Right forelimb (tissue), 1 donor: Measurements from ENCODE around the gene RAB11FIP3.

Source experiments
- DNase-seq: peaks from one replicate; pipeline ENCODE4 v3.0.0-alpha.2; 2018

RAB11FIP3 gene

DNA sequence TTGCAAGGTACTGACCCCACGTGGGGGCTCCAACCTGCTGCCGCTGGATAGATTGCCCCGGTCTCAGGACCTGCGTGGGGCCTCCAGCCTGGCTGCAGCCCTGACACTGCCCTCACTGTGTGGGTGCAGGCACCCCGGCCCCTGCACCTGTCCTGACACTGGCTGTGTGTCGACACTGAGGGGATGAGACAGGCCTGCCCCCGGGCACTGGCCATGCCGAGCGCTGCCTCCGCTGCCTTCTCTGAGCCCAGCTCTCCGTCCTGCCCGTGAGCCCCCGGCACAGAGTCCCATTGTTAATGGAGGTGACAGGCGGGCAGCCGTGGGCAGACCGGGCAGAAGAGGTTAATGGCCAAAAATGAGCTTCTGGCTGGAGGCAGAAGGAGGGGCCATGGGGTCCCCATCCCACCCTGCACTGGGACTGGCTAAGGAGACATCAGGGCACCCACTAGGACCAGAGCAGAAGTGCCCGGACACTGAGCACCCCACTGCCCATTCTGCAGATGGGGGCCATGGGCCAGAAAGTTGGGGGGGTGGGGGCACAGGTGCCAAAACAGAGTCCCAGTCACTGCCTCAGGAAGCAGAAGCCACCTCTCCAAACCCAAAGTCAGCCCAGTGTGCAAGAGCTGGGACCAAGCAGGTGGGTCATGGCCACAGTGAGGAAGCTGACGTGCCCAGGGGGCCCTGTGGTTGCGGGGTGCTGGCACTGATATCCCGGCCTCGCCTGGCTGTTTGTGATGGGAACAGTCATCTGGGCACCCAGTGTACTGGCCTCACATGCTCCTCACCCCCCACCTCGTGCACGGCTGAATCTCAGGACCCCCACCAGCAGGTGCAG is 132.2 kb downstream of the RAB11FIP3 start:
- DNase-seq: no peak

- no peak for DNase-seq
Observed at GRCh38 chr16:558298-559020, 133.0 kb downstream of the RAB11FIP3 start.

DNA sequence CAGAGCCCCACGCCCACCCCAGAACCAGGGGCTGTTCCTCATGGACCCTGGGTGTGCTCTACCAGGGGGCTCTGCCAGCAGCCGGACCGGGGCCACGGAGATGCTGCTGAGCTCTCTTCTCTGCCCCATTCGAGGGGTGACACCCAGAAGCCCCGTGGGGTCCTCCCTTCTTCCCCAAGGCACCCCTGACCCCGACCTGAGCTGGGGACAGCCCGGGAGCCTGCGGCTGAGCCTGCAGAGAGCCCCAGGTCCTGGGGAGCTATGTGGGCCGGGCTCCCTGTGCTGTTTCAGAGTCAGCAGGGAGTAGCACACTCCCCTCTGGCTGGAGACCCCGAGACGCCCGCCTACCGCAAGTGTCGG is 133.6 kb downstream of the RAB11FIP3 start:
- no peak for DNase-seq

DNA sequence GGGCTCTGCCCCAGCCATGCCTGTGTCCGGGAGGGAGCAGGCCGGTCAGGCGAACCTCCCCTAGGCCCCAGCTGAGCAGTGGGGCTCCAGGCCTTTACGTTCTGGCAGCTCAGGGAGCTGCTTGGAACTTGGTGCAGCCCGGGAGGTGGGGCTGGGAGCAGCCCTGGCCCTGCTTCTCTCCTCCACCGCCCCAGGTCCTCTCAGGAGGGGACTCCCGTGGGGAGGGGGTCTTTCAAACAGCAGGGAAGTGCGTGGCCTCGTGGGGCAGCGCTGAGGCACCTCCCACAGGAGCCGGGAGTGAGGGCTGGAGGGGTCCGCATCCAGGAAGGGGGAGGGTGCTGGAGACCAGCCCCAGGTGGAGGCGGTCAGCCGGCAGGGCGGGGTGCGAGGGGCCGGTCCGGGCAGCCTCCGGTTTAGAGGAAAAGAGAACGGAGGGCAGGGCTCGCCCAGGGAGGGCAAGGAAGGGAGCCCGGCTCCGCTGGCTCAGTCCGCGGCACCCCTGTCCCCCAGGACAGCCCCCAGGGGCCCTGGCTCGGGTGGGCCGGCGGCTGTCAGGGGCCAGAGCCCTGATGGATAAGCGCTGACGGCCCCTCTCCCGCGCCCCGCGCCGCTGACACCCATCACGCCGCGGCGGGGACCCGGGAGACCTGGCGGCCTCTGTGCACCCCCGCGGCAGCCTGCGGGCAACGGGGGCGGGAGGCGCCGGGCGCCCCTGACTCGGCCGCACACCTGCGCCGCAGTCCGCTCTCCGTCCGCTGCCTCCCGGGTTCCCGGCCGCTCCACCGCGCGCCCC is 134.2 kb downstream of the RAB11FIP3 start:
- no peak for DNase-seq

- no peak for DNase-seq
Observed at GRCh38 chr16:560204-560700, 134.8 kb downstream of the RAB11FIP3 start, which contains the start of gene PRR35. PRR35 (plus strand) TSS chr16:560394; CDS start chr16:563295, 2,901 bp downstream.

- DNase-seq: no peak
Observed at GRCh38 chr16:560701-561412, 135.4 kb downstream of the RAB11FIP3 start.

DNA sequence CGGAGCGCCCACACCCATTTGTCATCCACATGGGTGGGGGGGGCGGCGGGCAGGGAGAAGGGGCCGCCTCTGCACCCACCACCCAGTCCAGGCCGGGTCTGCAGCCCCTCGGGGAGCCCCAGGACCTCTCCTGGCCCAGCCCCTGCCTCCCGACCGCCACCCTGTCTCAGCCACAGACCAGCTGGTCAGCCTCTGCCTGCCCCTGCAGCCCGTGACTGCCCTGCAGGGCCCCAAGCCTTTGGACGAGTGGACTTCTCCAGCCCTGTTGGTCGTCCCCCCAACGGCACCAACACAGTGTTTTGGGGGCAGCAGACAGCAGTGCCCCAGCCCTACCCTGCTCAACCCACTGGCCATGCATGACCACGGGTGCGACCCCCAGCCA is 136.0 kb downstream of the RAB11FIP3 start:
- DNase-seq: no peak

DNA sequence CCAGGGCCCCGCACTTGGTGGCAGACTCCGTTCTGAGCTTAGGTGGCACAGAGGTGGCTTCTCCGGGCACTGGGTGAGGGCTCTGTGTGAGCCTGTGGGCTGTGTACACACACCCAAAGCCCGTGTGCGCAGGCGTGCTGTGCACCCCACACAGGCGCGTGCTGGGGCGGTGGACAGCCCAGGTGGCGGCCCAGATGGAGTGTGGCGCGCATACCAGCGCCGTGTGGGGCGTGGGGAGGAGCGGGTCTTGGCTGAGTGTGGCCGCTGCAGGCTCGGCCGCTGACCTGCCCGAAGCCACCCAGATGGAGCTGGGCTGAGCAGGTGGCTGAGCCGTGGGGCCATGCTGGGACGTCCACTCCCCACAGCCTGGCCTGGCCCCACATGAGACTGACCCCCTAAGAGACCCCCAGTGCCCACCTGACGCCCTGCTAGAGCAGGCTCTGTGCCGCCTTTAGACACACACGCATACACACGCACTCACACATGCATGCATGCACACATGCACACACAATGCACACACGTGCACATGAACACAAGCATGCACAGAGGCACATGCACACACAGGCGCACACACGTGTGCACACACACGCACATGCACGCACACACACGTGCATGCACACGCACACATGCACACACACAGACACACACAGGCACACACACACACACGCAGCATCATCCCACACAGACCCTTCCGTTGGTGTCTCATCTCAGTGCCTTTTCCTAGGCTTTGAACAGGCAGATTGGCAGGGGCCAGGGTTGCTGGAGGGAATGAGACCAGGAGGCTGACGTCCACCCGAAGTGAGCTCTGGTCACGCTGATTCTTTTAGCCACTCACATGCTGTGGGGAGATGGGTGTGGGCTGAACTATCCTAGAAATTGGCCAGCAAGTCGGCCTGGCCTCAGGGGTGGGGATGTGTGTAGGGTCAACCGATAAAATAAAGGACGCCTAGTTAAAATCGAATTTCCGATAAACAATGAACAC is 136.8 kb downstream of the RAB11FIP3 start:
- no peak for DNase-seq

DNA sequence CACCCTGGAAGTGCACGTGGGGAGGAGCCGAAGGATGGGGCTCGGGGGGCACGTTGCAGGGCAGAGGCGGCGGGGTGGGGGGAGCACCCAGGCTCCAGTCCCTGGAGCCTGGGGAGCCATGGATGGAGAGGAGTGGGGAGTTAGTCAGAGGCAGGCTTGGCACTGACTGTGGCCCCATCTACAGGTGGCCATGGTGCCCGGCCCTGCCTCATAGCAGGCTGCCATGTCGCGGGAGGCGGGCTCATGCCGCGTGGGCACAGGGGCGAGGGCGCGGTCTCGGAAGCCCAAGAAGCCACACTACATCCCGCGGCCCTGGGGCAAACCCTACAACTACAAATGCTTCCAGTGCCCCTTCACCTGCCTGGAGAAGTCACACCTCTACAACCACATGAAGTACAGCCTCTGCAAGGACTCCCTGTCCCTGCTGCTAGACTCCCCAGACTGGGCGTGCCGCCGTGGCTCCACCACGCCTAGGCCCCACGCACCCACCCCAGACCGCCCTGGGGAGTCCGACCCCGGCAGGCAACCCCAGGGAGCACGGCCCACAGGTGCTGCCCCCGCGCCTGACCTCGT is 137.7 kb downstream of the RAB11FIP3 start:
- DNase-seq: no peak

- DNase-seq: no peak
Observed at GRCh38 chr16:564690-565418, 139.4 kb downstream of the RAB11FIP3 start.

- DNase-seq: no peak
Observed at GRCh38 chr16:565419-566330, 140.2 kb downstream of the RAB11FIP3 start.

- peak; percentile 71 for DNase-seq
Observed at GRCh38 chr16:566475-567372, 141.3 kb downstream of the RAB11FIP3 start, which contains the start of gene NHLRC4. NHLRC4 (plus strand) TSS chr16:567005; CDS start chr16:568048, 1,043 bp downstream.

DNA sequence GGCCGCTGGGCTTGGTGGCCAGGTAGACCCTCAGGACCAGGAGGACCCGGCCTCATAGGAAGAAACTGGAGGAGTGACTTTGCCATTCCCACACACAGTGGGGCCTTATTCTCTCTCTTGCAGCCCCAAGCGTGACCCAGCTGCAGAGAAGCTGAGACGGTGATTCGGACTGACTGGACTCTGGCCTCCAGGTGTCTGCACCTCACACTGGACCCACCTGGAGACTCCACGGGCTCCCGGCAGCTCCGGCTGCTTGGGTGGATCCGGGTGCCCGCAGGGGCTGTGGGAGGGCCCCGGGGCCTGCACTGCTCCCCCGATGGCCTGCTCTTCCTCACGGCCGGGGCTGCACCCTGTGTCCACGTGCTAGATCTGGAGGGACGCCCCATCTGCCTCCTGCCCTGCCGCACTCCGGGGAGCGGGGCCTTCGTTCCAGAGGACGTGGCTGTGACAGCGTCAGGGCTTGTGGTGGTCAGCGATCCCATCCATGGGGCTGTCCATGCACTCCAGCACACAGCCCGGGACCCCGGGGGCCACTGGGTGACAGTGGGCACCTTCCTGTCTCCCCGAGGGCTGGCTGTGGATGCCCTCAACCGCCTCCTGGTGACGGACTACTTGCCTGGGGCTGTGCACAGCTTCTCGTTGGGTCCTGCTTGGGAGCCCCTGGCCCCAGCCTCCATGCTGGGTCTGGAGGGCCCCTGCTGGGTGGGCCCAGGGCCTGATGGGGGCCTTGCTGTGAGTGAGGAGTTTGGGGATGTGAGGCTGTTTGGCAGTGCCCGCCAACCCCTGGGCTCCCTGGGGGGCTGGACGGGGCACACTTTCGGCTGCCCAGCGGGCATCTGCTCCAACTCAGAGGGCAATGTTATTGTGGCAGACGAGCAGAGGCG is 142.2 kb downstream of the RAB11FIP3 start:
- no peak for DNase-seq

DNA sequence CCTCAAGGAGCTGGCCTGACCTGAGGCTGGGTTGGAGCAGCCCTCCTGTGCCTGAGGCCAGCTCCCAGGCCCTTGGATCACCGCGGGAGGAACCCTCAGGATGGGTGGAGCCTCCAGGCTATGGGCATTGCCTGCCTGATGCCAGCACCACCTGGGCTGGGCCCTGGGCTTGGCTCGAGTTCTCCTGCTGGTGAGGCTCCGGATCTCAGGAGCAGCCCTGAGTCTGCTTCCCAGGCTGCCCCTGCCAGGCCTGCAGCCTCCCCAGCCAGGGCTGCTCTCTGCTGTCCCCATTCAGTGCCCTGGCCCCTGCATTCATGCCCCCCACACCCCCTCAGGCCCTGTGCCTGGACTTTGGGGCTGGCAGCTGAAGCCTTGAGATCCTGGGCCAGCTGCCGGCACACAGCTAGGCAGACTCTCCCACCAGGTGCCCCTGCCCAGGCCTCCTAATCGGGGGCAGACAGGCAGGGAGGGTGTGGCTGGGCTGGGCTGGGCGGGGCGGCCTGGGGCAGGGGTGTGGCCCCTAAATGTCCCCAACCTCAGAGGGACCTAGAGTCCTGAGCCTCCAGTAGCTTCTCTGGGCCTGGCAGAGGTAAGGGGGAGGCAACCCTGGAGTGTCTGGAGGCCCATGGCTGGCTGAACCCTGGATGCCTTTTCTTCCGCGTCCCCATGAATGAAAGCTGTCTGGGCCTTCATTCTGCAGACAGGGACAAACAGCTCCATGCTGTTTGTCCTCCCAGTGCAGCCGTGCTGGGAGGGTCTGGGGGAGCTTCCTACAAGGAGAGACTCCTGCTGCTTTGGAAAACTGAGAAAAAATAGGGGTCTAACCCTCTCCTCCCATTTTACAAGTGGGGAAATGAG is 143.2 kb downstream of the RAB11FIP3 start:
- DNase-seq: no peak

DNA sequence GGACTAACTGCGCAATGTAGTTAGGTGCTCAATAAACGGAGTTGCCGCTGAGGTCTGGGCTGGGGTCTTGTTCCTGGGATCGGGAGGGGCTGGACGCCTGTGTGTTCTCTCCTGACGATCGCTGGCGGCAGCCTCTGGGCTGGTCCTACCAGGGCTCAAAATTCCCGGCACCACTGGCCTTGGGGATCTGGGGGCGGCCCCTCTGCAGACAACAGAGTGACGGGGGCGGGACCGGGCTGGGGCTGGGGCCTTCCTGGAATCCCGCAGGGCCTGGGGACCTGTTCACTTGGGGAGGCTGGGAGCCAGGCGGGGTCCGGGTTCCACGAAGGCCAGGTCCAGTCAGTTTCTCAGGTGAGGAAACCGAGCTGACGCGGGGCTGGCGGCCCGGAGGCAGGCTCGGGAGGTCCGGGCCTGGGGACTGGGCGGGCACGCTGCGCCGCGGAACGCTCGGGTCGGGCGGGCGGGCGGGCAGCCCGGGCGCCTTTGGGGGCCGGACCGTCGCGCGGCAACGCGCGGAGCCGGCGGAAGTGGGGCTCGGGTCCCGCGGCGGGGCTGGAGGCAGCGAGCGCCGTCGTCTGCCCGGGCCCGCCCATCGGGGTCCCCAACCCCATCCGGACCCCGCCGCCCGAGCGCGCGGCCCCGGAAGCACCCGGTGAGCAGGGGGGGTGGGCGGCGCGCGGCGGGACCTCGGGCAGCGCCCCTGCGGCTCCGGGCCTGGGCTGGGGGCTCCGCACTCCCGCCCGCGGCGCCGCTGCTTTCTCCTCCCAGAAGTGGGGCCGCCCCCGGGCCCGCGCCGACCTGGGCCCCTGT is 144.2 kb downstream of the RAB11FIP3 start, which contains the start of gene PIGQ:
TSS of gene PIGQ (plus strand) at position 524 of the 810 bp plus-strand sequence. CDS start 4,107 bp downstream, outside the sequence.
- peak; percentile 87 for DNase-seq
